Thoracic aorta (tissue), 2 donors: Measurements from ENCODE around the gene TMEM123. TPM values are rescaled to one million over a fixed set of nuclear protein-coding genes. Genes with fewer than 3 reads are reported as not detected.

Experiments used
- ATAC-seq: fragments of 150-250 bp; one replicate; pipeline ENCODE4 v1.8.0; 2017; ENCODE audit warnings: low read depth; ENCODE audit not compliant: insufficient number of reproducible peaks, low FRiP score
- DNase-seq: peaks from one replicate; pipeline ENCODE4 v3.0.0-alpha.2; 2020; ENCODE audit warnings: low spot score
- H3K27ac ChIP-seq, 2 donors: fragments of 200-600 bp; sonication (generic); 1 replicate in 1 of 2; 2 replicates in 1 of 2; pipeline ENCODE4 v1.5.1; 2016; ENCODE audit warnings: mild to moderate bottlenecking in 2 of 2, moderate library complexity in 2 of 2
- H3K27me3 ChIP-seq: fragments of 200-600 bp; sonication (generic); replicated peaks from 2 replicates; pipeline ENCODE4 v1.6.0; 2016; ENCODE audit warnings: mild to moderate bottlenecking; ENCODE audit not compliant: insufficient read depth
- H3K36me3 ChIP-seq: fragments of 200-600 bp; sonication (generic); one replicate; pipeline ENCODE4 v1.5.1; 2016
- H3K4me1 ChIP-seq, 2 donors: fragments of 200-600 bp; sonication (generic); 1 replicate in 1 of 2; 2 replicates in 1 of 2; pipeline versions ENCODE4 v1.5.1 to v1.6.0; 2016; ENCODE audit warnings: low read depth in 2 of 2, mild to moderate bottlenecking in 1 of 2; ENCODE audit not compliant: control insufficient read depth in 1 of 2
- H3K4me3 ChIP-seq: fragments of 200-600 bp; sonication (generic); 2 replicates; pipeline ENCODE4 v1.5.1; 2016; ENCODE audit warnings: mild to moderate bottlenecking
- H3K9me3 ChIP-seq: fragments of 200-600 bp; sonication (generic); 2 replicates; pipeline ENCODE4 v1.5.1; 2016
- total RNA-seq, 2 donors: library from RNA; depleted of rRNA; stranded (reverse); fragments of >200 nt; gene quantifications; one replicate each; pipeline versions ENCODE4 v1.1.0 to v1.2.3, GENCODE V29; 2016
- TF ChIP-seq, protein P1 (sequence below): fragments of 200-600 bp; sonication (generic); IDR thresholded peaks from one replicate; pipeline ENCODE4 v1.5.1; 2019; ENCODE audit warnings: antibody characterized with exemption

TMEM123 gene
- total RNA-seq, 2 donors from 2014 or later: 50.8 to 77.5 TPM

DNA sequence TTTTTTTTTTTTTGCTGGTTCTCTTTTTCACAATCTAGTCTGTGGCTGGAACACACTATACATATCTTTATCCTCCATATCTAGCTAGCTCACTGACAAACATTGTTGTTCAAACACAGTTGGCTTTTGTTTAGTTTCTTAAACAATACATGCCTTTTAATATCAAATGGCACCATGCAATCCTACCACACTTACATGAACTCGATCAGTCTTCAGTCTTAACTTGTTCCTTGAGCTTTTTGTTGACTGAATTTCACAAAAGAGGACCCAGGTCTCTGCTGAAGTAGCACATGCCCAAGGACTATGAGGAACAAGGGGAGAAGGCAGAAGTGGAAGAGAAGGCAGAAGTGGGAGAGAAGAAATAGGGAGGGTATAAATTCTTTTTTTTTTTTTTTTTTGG, 25.5 kb downstream of the TMEM123 start:
- Histone ChIP-seq H3K27ac (no peak overlapping the region), H3K4me3 (no peak overlapping the region), H3K4me1 (peaks cover 11 to 22% of the 10 kb centered on the region in 2 donors), H3K27me3 (no peaks in the 10 kb centered on the region), H3K9me3 (no peaks in the 10 kb centered on the region), H3K36me3 (no peaks in the 10 kb centered on the region)
- no peak for DNase-seq
- TF ChIP-seq, protein P1, sequence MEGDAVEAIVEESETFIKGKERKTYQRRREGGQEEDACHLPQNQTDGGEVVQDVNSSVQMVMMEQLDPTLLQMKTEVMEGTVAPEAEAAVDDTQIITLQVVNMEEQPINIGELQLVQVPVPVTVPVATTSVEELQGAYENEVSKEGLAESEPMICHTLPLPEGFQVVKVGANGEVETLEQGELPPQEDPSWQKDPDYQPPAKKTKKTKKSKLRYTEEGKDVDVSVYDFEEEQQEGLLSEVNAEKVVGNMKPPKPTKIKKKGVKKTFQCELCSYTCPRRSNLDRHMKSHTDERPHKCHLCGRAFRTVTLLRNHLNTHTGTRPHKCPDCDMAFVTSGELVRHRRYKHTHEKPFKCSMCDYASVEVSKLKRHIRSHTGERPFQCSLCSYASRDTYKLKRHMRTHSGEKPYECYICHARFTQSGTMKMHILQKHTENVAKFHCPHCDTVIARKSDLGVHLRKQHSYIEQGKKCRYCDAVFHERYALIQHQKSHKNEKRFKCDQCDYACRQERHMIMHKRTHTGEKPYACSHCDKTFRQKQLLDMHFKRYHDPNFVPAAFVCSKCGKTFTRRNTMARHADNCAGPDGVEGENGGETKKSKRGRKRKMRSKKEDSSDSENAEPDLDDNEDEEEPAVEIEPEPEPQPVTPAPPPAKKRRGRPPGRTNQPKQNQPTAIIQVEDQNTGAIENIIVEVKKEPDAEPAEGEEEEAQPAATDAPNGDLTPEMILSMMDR: no peak
- no peak for ATAC-seq

DNA sequence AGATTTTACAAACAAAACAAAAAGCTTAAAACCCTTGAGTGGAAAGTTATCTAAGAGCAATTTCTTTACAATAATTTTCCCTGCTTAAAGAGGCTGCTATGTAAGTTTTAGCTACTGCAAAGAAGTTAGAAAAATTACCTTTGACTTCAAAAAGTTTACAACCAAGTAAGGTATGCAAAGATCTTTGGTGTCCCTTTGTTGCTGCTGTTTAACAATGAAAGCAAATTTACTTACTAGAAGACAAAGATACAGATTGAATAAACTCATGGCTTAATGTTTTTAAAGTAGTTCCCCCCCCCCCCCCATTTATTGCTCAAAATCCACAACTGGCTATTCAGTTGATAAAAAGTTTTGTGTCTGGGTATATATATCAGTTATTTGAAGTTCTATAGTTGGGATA, 26.0 kb downstream of the TMEM123 start:
- H3K9me3 ChIP-seq: no peaks in the 10 kb centered on the region
- TF ChIP-seq, protein P1: no peak
- no peak overlapping the region for H3K27ac ChIP-seq
- no peaks in the 10 kb centered on the region for H3K36me3 ChIP-seq
- no peak for ATAC-seq
- DNase-seq: no peak
- H3K27me3 ChIP-seq: no peaks in the 10 kb centered on the region
- H3K4me1 ChIP-seq: peaks cover 11 to 22% of the 10 kb centered on the region in 2 donors
- H3K4me3 ChIP-seq: no peak overlapping the region

DNA sequence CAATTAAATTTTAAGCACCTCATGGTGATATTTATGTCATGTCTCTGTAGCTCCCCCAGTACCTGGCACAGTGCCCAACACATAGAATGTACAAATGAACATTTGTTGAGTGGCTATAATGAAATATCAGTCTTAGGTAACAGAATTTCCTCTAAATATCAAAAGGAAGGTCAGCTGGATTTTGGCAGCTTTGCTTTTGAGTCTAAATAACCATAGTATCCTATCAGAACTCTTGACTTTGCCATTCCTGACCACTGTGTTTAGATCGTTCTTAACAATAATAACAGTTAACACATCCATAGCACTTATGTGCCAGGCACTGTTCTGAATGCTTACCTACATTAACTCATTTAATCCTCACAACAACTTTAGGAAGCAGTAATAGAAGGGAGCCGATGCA, 26.6 kb downstream of the TMEM123 start:
- H3K27me3 ChIP-seq: no peaks in the 10 kb centered on the region
- DNase-seq (no peak), ATAC-seq (no peak)
- peaks cover 11 to 18% of the 10 kb centered on the region in 2 donors for H3K4me1 ChIP-seq
- no peak overlapping the region for H3K4me3 ChIP-seq
- H3K36me3 ChIP-seq: no peaks in the 10 kb centered on the region
- no peaks in the 10 kb centered on the region for H3K9me3 ChIP-seq
- TF ChIP-seq, protein P1: no peak
- H3K27ac ChIP-seq: no peak overlapping the region

DNA sequence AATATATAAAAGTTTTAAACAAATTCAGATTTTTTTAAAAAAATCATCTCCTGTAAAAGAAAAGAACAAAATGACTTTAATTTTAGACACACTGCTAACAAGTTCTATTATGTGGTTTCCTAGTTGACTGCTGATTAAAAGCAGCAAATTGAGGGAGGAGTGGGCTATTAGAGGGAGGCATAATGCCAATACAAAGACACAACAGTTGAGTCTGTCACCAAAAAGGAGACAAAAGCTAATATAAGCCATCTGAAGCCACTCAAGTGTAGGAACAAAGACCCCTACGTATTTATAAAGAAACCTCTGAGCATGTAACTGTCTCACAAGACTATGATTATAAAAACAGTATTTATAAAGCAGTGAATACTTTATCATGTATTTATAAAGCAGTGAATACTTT, 28.6 kb downstream of the TMEM123 start:
- ATAC-seq (no peak), DNase-seq (no peak)
- H3K27ac ChIP-seq: no peak overlapping the region
- H3K27me3 ChIP-seq: no peaks in the 10 kb centered on the region
- no peak overlapping the region for H3K4me3 ChIP-seq
- TF ChIP-seq, protein P1: no peak
- H3K9me3 ChIP-seq: no peaks in the 10 kb centered on the region
- H3K36me3 ChIP-seq: no peaks in the 10 kb centered on the region
- no peaks in the 10 kb centered on the region for H3K4me1 ChIP-seq

DNA sequence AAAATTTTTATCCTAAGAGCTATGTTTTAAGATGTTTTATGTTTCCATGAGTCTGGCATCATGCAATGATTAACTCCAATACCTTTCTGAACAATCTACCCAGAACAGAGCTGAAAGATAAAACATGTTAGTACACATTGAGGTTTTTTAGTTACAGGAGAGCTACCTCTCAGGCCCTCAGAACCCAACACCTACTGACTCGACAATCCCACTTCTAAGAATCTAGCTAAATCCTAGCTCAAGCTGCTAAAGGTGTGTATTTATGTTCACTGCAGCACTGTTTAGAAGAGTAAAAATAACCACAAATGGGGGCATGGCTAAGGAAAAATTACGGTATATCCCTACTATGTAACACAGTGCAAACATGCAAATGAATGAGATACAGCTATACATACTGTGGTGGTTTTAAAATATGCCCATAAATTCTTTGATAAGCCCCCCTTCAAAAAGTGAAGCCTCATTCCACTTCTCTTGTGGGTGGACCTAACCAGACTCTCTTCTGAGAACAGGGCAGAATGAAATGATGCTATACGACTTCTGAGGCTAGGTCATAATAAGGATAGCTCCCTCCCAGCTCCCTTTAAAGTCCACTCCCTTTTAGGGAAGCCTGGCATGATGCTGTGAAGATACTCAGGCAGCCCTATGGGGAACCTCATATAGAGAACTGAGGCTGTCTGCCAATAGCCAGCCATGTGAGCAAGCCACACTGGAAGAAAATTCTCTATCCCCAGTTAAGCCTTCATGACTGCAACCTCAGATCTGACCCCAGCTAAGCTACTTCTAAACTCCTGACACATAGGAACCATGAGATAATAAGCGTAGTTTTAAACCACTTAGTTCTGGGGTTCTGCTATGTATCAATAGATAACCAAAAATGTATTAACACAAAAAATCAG, 29.5 kb downstream of the TMEM123 start:
- TF ChIP-seq, protein P1: no peak
- Histone ChIP-seq H3K4me3 (no peak overlapping the region), H3K27ac (no peak overlapping the region), H3K36me3 (no peaks in the 10 kb centered on the region), H3K27me3 (no peaks in the 10 kb centered on the region), H3K9me3 (no peaks in the 10 kb centered on the region), H3K4me1 (no peaks in the 10 kb centered on the region)
- DNase-seq: no peak
- no peak for ATAC-seq
